HG02884 (cell line): Measurements from ENCODE around the gene SETD1A.

Experiments used
- ATAC-seq: cut with Tn5 transposase; IDR thresholded peaks from one replicate; pipeline ENCODE4 v1.9.1; 2021; ENCODE audit warnings: mild to moderate bottlenecking, moderate library complexity; ENCODE audit not compliant: unreplicated experiment

SETD1A gene

DNA sequence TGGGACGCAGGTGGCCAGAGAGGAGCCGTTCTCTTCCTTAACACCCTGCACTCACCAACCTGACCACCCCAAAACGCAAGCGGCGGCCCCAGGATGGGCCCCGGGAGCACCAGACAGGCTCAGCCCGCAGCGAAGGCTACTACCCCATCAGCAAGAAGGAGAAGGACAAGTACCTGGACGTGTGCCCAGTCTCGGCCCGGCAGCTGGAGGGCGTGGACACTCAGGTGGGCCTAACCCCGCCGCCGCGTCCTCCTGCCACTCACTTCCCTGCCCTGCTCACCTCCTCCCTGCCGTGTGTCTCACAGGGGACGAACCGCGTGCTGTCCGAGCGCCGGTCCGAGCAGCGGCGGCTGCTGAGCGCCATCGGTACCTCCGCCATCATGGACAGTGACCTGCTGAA is 22.9 kb downstream of the SETD1A start:
- no peak for ATAC-seq

DNA sequence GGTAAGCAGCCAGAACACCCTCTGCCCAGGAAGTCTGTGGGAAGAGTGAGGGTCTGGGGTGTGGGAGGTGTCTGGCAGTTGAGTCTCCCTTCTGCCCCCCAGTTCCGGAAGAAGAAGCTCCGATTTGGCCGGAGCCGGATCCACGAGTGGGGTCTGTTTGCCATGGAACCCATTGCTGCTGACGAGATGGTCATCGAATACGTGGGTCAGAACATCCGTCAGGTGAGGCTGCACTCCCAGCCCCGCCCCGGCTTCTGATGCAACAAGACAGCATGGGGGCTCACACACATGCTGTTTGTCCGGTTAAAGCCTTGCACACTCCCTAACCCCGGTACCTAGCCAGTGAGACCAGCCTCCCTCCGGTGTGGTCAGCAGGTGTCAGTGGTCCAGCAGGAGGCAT is 23.4 kb downstream of the SETD1A start:
- ATAC-seq = no peak

DNA sequence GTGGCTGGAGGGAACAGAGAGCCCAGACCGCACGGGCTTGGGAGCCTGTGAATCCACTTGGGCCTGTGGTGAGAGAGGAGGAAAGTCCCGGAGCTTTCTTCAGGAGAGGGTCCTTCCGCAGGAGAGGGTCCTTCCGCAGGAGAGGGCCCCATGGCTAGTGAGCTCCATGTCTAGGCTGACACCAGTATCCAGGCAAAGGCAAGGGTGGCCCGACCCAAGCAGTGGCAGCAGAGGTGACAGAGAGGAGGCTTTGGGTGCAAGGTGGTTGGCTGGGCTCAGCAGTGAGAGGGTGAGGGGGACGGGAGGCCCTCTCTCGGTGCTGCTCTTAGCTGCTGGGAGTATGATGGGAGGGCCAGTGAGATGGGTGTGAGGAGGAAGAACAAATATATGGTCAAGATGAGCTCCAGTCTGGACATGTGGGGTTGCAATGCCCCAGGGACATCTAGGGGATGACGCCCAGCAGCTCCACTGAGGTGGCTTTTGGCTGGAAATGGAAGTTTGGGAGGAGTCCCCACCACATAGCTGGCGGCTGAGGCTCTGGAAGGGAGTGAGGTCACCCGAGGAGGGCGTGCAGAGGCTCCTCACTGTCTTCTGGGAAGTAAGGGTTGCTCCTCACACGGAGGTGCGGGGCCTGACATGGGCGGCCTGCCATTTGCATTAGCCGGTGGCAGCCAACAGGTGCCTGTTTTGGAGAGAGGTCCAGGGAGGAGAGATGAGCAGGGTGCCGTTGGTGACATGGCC is 25.2 kb downstream of the SETD1A start:
- no peak for ATAC-seq

DNA sequence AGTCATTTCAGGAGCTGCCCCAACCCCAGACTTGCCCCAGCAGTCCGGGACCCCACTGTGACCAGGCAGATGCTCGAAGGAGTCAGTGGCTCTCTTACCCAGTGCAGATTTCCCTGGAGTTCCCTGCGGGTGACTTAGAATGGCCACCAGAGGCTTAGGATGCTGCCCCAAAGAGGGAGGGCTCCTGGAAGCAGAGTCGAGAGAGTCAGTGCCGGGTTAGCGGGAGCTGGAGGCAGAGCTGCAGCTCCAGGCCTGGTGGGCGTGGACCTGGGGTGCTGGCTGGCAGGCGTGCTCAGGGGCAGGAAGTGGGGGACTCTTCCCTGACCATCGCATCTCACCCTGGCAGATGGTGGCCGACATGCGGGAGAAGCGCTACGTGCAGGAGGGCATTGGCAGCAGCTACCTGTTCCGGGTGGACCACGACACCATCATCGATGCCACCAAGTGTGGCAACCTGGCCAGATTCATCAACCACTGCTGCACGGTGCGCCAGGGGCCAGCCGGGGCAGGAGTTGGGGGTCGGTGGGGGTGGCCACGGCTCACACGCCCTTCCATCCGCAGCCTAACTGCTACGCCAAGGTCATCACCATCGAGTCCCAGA is 25.8 kb downstream of the SETD1A start:
- ATAC-seq = no peak

DNA sequence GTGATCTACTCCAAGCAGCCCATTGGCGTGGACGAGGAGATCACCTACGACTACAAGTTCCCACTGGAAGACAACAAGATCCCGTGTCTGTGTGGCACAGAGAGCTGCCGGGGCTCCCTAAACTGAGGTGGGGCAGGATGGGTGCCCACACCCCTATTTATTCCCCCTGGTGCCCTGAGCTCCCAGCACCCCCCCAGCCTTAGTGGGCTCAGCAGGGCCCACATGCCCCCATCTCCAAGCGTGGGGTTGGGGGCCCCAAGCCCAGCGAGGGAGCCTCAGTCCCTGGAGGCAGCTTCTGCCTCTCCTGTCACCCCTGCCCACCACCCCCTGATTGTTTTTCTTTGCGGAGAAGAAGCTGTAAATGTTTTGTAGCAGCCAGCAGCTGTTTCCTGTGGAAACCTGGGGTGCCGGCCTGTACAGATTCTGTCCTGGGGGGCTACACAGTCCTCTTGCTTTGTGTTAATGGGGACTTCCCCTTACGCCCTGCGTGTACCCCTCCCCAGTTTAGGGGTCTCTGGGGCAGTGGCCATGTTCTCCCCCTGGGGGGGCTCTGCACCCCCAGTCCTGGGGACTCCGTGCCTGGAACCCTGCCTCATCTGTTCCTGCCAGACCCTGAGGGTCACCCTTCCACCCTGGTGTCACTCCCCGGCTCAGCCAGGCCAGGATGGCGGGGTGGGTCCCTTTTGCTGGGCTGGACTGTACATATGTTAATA is 26.5 kb downstream of the SETD1A start:
- no peak for ATAC-seq

DNA sequence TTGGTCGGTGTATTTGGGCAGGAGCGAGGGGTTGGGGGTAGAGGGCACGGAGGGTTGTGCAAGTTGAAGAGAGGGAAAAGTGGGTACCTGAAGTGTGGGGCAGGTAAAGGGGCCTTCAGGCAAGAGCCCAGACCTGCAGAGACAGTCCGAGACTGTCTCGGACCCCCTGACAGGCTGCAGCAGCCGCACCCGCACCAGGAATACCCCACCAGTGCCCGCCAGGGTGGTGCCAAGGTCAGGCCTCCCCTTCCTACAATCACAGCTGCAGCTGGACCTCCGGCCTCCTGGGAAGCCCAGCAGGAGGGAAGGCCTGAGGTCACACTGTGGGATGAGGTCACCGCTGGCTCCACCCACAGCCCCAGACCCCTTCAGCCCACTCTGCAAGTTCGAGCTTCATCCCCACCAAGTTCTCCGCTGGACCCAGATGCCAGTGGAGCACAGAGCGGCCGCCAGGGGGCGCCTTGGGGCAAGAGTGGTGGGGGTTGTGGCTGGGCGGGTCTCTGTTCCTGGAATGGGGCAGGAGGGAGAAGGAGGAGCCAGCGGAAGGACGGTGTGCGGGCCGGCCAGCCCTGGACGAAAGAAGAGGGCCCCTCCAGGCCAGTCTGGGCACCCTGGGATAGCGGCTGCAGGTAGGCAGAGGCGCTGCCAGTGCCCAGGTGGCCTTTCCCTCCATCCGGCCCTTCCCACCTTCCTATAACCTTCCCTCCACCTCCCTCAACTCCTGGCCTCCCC is 27.3 kb downstream of the SETD1A start, which contains the start of gene HSD3B7:
Gene HSD3B7 (plus strand): TSS at position 539 of the 732 bp plus-strand sequence. CDS start 452 bp downstream, outside the sequence.
- no peak for ATAC-seq

DNA sequence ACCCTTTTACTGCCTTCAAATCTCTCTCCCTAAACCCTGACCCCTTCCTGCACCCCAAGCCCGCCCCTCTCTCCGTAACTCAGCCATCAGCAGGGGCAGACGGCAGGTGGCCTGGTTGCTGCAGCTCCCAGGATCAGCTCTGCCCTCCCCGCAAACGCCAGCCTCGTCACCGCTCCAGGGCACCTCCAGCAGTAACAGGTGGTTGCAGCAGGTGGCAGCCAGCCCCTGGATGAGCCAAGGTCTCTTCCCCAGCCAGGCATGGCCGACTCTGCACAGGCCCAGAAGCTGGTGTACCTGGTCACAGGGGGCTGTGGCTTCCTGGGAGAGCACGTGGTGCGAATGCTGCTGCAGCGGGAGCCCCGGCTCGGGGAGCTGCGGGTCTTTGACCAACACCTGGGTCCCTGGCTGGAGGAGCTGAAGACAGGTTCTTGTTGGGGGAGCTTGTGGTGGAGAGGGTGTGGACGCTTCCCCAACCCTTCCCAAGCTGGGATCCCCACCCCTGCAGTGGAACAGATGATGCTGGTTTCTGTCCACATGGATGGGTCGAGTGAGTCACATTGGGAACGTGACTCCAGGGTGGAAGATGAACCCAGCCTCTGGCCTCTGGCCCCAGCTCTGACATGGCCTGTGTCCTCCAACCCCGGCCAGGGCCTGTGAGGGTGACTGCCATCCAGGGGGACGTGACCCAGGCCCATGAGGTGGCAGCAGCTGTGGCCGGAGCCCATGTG is 28.0 kb downstream of the SETD1A start:
- ATAC-seq = no peak

DNA sequence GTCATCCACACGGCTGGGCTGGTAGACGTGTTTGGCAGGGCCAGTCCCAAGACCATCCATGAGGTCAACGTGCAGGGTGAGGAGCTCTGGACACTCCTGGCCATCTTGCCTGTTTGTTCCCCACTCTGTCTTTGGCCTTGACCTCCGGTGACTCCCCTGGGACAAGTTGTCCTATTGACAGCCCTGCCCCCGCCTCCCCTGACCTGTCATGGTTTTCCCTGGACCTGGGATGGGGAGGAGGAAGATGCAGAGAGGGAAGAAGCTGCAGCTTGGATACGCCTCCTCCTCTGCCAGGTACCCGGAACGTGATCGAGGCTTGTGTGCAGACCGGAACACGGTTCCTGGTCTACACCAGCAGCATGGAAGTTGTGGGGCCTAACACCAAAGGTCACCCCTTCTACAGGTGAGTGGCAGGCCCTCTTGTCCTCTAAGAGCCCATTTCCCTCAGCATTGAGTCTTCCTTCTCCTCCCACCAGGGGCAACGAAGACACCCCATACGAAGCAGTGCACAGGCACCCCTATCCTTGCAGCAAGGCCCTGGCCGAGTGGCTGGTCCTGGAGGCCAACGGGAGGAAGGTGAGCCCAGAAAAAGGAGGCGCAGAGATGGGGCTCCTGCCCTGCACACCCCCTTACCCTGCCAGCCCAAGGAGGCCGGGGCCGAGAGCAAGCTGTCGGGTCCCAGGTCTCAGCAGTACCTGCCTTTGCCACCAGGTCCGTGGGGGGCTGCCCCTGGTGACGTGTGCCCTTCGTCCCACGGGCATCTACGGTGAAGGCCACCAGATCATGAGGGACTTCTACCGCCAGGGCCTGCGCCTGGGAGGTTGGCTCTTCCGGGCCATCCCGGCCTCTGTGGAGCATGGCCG is 28.8 kb downstream of the SETD1A start:
- ATAC-seq = no peak

DNA sequence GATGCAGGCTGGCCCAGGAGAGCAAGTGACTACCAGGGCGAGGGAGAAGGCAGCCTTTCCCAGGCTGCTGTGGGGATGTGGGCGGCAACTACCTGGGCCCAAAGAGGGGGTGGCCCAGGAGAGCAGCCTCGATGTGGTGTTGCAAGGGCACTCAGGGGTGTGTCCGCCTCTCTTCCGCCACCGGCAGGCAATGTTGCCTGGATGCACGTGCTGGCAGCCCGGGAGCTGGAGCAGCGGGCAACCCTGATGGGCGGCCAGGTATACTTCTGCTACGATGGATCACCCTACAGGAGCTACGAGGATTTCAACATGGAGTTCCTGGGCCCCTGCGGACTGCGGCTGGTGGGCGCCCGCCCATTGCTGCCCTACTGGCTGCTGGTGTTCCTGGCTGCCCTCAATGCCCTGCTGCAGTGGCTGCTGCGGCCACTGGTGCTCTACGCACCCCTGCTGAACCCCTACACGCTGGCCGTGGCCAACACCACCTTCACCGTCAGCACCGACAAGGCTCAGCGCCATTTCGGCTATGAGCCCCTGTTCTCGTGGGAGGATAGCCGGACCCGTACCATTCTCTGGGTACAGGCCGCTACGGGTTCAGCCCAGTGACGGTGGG is 30.1 kb downstream of the SETD1A start:
- ATAC-seq = no peak

DNA sequence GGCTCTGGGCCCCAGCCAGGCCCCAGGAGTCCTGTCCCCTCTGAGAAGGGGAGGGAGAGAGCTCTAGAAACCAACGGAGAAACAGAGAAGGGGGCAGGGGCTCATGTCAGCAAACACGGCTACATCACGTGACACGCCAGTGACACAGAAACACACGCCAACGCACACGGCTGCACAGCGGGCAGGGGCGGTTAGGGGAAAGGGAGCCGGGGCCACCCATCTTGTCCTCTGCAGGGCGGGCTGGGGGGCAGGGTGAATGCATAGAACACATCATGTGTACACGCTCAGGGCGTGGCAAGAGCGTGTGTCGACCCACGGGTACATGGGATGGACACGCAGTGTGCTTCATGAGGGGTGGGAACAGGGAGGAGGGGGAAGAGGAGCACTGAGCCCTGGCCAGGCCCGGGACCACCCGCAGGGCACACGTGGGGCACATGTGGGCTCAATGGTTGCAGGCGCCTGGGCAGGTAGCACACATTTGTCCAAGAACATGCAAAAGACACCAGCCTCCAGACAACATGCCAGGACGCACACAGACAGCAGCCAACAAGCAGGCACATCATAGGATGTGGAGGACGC is 32.0 kb downstream of the SETD1A start:
- no peak for ATAC-seq

DNA sequence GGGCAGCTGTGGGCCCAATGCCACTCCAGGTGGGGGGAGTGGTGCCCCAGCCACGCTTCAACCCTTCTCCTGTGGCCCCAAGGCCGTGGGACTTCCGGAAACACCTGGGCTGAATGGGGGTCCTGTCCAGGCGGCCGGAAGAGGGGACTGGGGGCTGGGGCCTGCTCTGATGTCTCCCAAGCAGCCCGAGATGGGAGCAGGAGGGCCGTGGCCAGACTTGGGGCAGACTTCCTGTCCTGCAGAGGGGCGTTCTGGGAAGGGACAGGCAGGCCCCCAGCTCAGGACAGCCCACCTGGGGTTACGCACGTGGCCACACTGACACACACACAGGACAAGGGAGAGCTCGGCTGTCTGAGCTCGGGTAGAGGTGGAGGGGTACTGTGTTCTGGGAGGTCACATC is 32.6 kb downstream of the SETD1A start:
- ATAC-seq = no peak

DNA sequence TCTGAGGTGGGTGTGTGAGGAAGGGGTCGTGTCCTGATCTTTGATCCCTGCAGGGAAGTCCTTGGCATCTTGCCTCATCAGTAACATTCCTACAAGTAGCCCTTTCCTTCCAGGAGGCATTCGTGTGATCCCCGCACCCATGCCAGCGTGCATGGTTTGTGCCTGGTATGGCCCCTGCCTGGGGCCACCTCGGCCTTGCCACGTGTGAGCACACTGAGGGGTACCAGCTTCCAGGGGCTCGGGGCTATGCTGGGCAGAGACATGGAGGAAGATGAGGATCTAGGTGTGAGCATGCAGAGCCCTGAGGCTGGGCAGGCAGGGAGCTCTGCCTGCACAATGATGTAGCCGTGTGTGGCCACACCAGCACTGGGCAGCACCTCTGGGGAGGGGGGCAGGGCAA is 33.5 kb downstream of the SETD1A start:
- ATAC-seq = no peak

DNA sequence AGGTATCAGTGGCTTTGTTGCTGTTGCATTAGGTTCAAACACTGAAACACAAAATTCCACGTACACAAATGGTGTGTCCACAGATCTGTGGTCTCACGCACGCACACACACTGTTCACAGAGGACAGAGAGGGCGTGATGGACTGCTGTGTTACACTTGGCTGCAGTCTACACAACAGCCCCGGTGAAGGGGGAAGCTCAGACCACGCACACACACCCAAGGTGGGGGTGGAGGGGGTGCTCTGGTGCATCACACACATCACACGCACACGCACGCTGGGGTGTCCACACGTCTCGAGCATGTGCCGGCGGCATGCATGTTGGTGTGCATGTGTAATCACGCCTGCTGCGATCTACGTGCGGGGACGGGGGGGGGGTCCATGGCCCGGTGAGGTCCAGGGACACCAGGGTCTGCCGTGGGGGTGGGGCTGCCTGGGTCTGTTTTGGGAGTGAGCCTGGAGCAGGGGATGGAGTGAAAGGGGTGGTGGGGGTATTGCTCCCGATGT is 34.8 kb downstream of the SETD1A start:
- ATAC-seq = no peak

DNA sequence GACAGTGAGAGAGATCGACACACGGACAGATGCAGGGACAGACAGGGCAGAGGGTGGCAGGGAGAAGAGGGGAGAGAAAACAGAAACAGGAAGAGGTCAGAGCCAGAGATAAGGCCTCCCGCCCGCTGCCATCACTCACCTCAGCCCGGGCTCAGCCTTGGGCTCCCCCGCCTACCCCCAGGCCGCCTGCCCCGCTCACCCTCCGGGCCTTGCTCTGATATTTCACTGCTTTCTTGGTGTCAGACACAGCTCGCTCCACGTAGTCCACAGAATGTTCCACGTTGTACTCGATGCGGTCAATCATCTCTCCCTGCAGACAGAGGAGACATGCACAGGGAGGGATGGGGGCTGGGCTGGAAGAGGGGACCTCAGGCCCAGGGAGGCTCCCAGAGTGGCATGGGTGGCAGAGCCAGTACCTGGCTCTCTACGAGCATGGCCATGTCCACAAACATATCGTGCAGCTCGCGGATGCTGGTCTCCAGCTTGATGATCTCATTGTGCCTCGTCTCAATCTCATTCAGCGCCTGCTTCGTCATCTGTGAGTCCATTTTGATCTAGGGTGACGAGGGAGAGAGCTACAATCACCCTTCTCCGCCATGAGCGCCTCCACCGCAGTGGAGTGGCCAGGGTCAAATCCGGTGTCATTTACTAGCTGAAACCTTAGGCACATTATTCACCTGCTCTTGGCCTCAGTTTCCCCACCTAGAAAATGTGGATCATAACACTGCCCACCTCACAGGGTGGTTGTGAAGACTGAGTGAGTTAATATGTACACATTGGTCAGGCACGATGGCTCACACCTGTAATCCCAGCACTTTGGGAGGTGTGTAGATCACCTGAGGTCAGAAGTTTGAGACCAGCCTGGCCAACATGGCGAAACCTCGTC is 35.6 kb downstream of the SETD1A start:
- ATAC-seq = no peak

DNA sequence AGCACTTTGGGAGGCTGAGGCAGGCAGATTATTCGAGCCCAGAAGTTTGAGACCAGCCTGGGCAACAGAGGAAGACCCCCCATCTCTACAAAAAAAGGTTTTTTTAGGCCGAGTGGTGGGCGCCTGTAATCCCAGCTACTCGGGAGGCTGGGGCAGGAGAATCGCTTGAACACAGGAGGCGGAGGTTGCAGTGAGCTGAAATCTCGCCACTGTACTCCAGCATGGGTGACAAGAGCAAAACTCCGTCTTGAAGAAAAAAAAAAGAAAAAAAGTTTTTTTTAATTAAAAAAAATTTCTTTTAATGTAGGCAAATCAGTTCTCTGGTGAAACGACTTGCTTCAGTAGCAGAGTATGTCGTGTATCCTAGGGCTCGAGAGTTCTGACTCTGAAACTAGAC is 38.4 kb downstream of the SETD1A start:
- no peak for ATAC-seq

DNA sequence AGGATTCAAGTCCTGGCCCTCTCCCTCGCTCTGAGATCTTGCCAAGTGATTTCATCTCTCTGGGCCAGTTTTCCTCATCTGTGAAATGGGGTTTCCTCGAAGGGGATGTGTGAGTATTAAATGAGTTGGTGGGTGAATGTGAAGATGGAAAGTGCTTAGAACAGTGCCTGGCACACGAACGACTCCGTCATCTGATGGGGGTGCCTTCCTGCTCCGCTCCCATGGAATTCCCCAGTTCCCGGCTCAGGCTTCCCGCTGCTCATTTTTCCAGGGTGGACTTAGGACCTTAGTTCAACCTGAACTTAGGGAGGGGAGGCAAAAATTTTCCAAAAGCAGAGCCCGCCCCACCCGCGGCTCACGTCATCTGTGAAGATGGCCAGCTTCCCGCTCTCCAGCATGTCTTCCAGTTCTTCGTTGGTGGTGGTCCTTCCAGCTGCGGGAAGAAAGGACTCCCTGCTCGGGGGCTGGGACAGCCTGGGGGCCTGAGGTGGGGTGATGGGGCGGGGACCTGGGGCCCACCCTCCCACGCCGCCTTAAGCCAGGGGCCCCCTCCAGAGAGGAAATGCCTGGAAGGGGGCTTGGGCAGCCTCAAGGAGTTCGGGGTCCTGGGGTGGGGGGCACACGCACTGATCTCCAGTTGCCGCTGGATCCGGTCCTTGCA is 38.9 kb downstream of the SETD1A start:
- ATAC-seq = no peak

DNA sequence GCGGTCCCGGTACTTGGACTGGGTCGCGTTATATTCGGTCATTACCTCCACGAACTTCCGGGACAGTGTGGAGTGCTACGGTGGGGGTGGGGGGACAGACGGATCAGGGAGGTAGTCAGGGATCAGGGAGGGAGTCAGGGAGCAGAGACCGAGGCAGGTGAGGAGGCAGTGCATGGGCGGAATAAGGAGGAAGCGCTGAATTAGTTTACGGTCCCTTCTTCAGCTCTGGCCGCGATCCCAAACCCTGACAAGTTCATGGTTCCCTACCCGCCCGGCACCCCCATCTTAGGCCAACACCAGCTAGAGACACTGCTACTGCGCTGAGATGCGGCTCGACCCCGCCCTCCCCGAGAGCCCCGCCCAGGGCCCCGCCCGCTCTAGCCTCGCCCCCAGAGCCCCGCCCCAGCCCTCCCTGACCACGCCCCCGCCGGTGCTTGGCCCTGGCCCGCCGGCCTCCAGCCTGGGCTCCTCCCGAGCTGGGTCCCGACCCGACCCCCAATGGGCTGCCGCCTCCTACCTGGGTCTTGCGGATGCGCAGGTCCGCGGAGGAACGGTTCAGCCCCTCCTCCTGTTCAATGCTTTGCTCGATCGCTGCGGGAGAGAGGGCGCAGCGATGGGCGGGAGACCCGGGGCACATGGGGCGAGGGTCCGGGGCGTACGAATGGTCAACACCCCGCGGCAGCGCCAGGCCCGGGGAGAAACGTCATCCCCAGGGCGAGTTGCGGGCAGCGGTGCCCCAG is 39.6 kb downstream of the SETD1A start:
- ATAC-seq = peak; percentile 86
